Measurements from ENCODE around the gene ZBTB2.

ZBTB2 gene

GRCh38 chr6:151425561-151425960, 34.2 kb upstream of the ZBTB2 start:
- Histone ChIP-seq H2AFZ (ENCODE audit: low read depth, low read length) (no peak overlapping the region), H4K20me1 (ENCODE audit: insufficient read depth, low read length) (no peaks in the 10 kb centered on the region), H3K27me3 (ENCODE audit: low read depth, low read length) (no peaks in the 10 kb centered on the region), H3K4me1 (ENCODE audit: low read length) (no peaks in the 10 kb centered on the region), H3K9ac (ENCODE audit: low read length) (no peak overlapping the region), H3K36me3 (replicated peaks; ENCODE audit: low read depth, low read length) (peaks cover 7% of the 10 kb centered on the region), H3K9me3 (ENCODE audit: insufficient read depth, low read length) (no peaks in the 10 kb centered on the region), H3K4me3 (ENCODE audit: low read length) (no peak overlapping the region), H3K27ac (ENCODE audit: low read length) (no peak overlapping the region), H3K79me2 (ENCODE audit: low read length) (no peaks in the 10 kb centered on the region), H3K4me2 (ENCODE audit: low read length) (no peak overlapping the region)
- TF ChIP-seq EZH2phosphoT487 (IDR thresholded peaks at IDR 0.05; ENCODE audit: low read depth) (no peak), CTCF (IDR thresholded peaks at IDR 0.05; ENCODE audit: low read depth, low read length) (no peak)

- H3K27me3 ChIP-seq (ENCODE audit: low read depth, low read length), result no peaks in the 10 kb centered on the region
- no peaks in the 10 kb centered on the region for H3K4me1 ChIP-seq (ENCODE audit: low read length)
- H2AFZ ChIP-seq (ENCODE audit: low read depth, low read length), result no peak overlapping the region
- no peaks in the 10 kb centered on the region for H3K9me3 ChIP-seq (ENCODE audit: insufficient read depth, low read length)
- no peak overlapping the region for H3K9ac ChIP-seq (ENCODE audit: low read length)
- H3K79me2 ChIP-seq (ENCODE audit: low read length), result no peaks in the 10 kb centered on the region
- no peak overlapping the region for H3K4me3 ChIP-seq (ENCODE audit: low read length)
- H3K4me2 ChIP-seq (ENCODE audit: low read length), result no peak overlapping the region
- TF ChIP-seq CTCF (IDR thresholded peaks at IDR 0.05; ENCODE audit: low read depth, low read length), result no peak
- TF ChIP-seq EZH2phosphoT487 (IDR thresholded peaks at IDR 0.05; ENCODE audit: low read depth), result no peak
- H3K36me3 ChIP-seq (replicated peaks; ENCODE audit: low read depth, low read length), result peaks cover 2% of the 10 kb centered on the region
- H3K27ac ChIP-seq (ENCODE audit: low read length), result no peak overlapping the region
- no peaks in the 10 kb centered on the region for H4K20me1 ChIP-seq (ENCODE audit: insufficient read depth, low read length)
Observed at GRCh38 chr6:151422981-151423380, 31.6 kb upstream of the ZBTB2 start.

GRCh38 chr6:151417477-151417876, 26.1 kb upstream of the ZBTB2 start:
- TF ChIP-seq EZH2phosphoT487 (IDR thresholded peaks at IDR 0.05; ENCODE audit: low read depth) (no peak), CTCF (IDR thresholded peaks at IDR 0.05; ENCODE audit: low read depth, low read length) (no peak)
- Histone ChIP-seq H3K27me3 (ENCODE audit: low read depth, low read length) (no peaks in the 10 kb centered on the region), H3K79me2 (ENCODE audit: low read length) (no peaks in the 10 kb centered on the region), H3K27ac (ENCODE audit: low read length) (no peak overlapping the region), H3K4me1 (ENCODE audit: low read length) (peaks cover 9% of the 10 kb centered on the region), H2AFZ (ENCODE audit: low read depth, low read length) (no peak overlapping the region), H3K4me2 (ENCODE audit: low read length) (no peak overlapping the region), H3K9me3 (ENCODE audit: insufficient read depth, low read length) (no peaks in the 10 kb centered on the region), H4K20me1 (ENCODE audit: insufficient read depth, low read length) (no peaks in the 10 kb centered on the region), H3K4me3 (ENCODE audit: low read length) (no peak overlapping the region), H3K36me3 (replicated peaks; ENCODE audit: low read depth, low read length) (peaks cover 15% of the 10 kb centered on the region), H3K9ac (ENCODE audit: low read length) (no peak overlapping the region)

GRCh38 chr6:151414641-151415260, 23.4 kb upstream of the ZBTB2 start:
- no peak overlapping the region for H3K9ac ChIP-seq (ENCODE audit: low read length)
- no peaks in the 10 kb centered on the region for H4K20me1 ChIP-seq (ENCODE audit: insufficient read depth, low read length)
- peaks cover 19% of the 10 kb centered on the region for H3K4me1 ChIP-seq (ENCODE audit: low read length)
- no peak for TF ChIP-seq EZH2phosphoT487 (IDR thresholded peaks at IDR 0.05; ENCODE audit: low read depth)
- no peak for TF ChIP-seq CTCF (IDR thresholded peaks at IDR 0.05; ENCODE audit: low read depth, low read length)
- no peaks in the 10 kb centered on the region for H3K79me2 ChIP-seq (ENCODE audit: low read length)
- H3K4me2 ChIP-seq (ENCODE audit: low read length), result no peak overlapping the region
- no peaks in the 10 kb centered on the region for H3K27me3 ChIP-seq (ENCODE audit: low read depth, low read length)
- H2AFZ ChIP-seq (ENCODE audit: low read depth, low read length), result no peak overlapping the region
- no peaks in the 10 kb centered on the region for H3K9me3 ChIP-seq (ENCODE audit: insufficient read depth, low read length)
- no peak overlapping the region for H3K27ac ChIP-seq (ENCODE audit: low read length)
- H3K36me3 ChIP-seq (replicated peaks; ENCODE audit: low read depth, low read length), result peaks cover 30% of the 10 kb centered on the region
- no peak overlapping the region for H3K4me3 ChIP-seq (ENCODE audit: low read length)

All from OCI-LY3 (cell line).